ENCODE results near the gene GTPBP1.

Gene GTPBP1

DNA sequence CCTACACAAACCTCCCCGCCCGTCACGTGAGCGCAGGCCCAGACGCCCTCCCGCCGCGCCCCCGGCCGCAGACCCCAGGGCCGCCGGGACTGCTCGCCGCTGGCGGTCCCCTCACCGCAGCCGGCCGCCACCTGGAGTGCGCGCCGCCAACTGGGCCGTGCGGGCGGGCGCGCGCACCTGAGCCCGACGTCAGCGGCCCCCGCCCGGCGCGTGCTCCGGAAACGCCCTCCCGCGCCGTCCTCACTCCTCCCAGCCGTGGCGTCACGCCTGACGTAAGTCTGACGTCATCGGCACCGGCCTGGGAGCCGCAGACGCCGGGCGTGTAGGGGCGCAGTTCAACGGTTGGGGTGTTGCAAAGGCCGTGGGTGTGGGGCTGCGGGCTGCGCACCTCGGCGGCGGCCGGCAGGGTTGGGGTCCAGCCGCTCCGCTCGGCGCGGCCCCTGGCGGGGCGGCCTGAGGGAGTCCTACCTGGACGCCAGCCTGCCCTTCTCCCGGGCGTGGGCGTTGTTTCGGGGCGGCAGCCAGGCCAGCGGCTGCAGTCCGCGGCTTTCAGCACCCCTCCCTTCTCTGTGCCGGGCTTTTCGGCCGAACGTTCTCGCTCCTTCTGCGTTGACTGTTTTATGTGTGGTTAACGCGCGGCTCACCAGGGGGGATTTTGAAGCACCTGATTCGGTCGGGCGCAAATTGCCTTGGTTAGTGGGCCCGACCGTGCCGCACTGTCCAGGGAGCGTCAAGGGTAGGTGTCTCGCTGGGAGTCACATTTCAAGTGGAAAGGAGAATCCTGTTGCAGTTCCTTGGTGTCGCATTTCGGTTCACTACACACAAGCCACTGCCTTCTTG is 4.7 kb upstream of the GTPBP1 start, which contains the start of gene JOSD1:
JOSD1 (minus strand) TSS at position 155 of the 840 bp plus-strand sequence. CDS start 956 bp downstream, outside the sequence.
- DNase-seq (ENCODE audit: low read depth in 2 of 2), result peak; percentile 93 to 96

DNA sequence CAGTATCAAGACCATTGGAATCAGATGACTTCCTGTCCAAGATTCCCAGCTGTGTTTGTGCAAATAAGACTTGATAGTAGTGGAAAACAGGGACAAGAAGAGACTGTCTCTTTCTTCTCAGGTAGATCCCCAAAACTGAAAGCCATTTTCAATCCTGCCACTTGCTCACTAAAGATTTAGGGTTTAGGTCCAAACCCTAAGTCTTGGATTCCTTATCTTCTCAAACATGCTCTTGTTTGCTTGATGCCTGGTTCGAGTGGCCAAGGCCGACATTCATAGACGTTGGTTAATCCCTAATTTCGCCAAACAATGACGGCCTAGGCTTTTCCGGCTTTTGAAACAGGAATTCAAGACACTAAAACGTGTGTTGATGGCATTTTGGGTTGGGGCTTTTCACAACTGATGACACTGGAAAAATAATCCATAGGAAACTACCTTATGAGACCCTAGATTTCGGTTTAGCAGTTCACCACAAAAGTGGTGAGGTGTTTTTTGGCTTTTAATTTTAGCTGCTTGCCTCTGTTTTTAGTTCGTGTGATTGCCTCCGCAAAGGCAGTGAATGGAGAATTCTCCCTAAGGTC is 1.0 kb upstream of the GTPBP1 start:
- no peak for DNase-seq (ENCODE audit: low read depth in 2 of 2)

DNA sequence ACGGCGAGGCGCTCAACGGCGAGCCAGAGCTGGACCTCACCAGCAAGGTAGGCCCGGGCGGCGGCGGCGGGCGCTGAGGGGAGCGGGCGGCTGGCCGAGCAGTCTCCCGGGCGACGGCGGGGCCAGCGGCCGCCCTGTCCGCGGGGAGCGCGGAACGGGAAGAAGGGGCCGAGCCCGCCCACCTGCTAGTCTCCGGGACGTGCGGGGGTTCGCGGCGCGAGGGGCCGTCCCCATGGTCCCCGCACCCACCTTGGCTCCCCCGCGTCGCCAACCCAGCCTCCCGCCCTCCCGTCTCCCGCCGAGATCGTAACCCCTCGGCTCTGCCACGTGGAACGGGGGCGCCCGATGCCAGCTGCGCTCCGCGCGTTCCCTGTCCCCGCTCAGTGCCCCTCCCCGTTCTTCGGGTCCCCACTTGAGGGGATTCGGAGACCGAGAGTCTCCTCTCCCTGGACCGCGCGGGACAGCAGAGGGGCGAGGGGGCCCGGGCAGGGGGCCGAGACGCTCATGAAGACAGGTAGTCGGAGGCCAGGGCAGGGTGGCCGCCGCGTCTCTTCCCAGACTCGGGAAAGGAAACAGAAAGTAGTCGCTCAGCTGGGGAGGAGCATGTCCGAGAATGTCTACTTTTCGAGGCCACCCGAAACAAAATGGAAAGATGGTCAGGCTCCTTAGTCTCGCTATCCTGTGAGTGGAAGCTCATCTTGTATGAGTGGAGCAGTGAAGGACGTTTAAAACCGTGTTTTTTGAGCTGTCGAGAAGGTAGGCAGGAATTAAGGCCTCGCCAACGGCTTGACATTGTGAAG is 557 bp downstream of the GTPBP1 start:
- DNase-seq (ENCODE audit: low read depth in 2 of 2), result peak; percentile 12 to 45

DNA sequence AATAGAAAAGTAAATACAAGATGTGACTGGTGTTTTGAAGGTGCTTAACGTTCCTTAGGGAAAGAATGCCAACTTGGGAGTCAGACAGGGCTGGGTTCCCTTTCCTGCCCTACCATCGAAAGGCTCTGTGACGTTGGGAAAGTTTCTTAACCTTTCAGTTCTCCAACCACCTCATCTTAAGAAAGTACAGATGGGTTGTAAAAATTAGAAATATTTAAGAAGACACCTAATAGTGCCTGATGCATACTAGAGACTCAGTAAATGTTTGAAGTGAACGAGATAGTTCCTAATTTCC is 1.1 kb downstream of the GTPBP1 start:
- DNase-seq (ENCODE audit: low read depth in 2 of 2), result no peak

DNA sequence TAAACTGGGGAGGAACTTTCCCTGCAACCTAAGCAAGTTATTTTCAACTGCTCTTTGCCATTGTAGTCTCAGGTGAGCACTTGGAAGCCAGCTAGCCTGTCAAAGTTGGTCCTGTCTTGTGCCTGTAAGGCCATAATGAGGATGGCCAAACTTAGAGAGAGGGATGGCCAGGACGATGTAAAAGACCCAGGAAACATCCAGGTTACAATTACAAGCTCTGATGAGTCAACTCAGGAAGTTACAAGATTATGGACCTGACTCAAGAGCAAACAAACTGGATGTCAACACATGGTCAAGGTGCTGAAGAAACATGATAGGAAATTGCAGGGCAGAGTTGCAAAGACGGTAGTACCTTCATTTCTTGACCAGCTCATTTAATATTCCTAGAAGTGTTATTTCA is 1.6 kb downstream of the GTPBP1 start:
- DNase-seq (ENCODE audit: low read depth in 2 of 2), result no peak

DNA sequence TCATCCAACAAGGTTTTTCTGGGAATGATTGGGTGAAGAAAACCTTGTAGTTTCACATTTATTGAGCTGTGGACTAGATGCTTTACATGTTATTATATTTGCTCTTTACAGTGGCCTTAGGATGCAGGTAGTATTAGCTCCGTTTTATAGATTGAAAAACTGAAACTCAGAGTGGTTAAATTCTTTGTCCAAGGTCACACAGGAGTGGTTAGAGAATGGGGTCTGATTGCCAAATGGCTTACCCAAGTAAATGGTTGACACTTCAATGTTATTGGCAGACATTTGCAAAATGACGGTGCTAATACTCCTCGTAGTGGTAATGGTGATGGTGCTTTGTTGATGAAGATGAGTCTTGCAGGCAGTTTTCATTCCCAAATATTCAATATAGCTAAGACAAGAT is 2.2 kb downstream of the GTPBP1 start:
- DNase-seq (ENCODE audit: low read depth in 2 of 2), result no peak

DNA sequence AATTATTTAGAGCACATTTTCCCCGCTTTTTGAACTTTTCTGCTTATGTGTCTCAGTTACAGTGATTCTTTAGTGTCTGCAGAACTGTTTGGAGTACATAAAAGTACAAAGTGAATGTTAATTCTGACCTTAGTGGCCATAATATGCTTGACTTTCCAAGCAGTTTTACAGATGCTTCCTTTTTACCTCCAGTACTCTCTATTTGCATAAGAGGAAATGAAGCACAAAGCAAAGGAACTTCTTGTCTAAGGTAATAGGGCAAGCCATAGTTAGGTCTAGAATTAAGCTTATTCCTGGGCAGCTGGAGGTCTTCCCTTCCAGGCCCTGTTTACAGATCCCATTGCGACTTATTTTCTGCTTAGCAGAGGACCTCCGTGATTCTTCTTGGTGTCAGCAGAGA is 3.6 kb downstream of the GTPBP1 start:
- no peak for DNase-seq (ENCODE audit: low read depth in 2 of 2)

DNA sequence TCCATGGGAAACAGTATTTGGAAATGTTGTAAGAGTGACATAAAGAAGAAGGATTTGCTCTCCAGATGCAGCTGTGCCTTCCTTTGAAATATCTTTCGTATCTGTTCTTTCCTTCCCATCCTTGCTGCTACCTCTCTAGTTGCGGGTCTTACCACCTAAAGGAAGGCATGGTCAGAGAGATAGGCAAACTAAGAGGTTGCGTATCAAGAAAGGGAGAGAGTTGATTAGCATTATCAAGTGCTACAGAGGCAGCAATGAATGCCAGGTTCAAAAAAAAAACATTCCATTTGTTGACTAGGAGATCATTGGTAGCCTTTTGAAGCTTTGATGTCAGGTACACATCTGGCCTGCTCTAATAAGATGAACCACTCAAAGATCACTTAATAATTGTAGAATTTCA is 4.6 kb downstream of the GTPBP1 start:
- DNase-seq (ENCODE audit: low read depth in 2 of 2), result no peak

DNA sequence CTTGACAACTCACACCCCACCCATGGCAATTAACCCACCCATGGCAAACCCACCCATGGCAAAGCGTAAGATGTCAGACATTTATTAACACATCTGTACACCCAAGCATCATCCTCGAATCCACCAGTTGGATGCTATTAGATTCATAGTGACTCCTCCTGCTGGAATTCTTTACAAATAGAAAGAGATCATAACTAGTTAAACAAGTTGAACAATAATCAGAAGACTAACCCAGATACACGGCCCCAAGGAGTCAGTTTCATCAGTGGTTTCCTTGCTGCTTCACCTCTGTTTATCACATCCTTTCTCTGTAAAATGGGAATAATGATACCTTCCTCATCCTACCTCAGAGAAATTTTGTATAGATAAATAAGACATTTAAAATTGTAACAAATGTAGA is 5.1 kb downstream of the GTPBP1 start:
- no peak for DNase-seq (ENCODE audit: low read depth in 2 of 2)

DNA sequence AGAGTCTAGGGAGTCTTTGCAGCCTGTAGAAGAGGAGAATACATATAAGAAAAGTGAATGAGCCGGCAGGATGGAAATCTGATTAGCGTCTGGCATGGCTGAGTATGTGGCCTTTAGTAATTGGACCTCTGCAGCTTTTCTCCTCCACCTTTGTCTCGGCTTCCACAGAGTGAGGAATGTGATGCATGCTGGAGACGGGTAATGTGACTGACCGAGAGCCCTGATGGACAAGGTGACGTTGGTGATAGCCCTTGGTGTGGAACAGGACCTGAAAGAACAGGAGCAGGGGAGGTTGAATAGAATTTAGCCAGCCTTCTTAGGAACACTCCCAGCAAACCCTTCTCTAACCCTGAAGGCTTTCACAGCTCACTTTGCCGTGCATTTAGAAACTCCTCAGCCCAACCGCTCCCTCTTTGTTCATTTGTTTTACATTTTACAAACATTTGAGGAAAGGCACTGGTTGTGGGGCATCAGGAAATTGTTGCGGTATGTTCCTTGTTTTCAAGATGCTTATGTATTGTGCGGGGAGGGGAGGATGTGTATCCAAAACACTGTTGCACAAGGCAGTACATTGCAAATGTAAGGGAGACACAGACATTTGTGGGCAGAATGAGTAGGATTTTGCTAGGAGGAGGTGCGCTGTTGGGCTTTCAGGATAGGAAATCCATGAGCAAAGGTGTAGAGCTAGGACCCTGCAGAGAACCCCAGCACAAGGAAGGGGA is 6.9 kb downstream of the GTPBP1 start:
- DNase-seq (ENCODE audit: low read depth in 2 of 2), result no peak

DNA sequence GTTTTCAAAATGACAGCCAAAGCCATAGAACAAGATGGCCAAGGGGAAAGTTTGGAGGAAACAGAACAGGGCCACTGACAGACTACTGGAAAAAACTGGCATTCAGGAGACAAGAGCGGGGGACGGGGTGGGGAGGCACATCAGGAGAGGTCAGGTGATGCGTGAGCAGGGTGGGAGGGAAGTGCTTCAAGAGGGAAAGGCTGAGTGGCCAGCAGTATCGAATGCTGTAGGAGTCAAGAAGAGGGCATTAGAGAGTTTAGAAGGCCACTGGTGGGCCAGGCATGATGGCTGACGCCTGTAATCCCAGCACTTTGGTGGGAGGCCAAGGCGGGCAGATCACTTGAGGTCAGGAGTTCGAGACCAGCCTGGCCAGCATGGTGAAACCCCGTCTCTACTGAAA is 8.2 kb downstream of the GTPBP1 start:
- DNase-seq (ENCODE audit: low read depth in 2 of 2), result no peak

DNA sequence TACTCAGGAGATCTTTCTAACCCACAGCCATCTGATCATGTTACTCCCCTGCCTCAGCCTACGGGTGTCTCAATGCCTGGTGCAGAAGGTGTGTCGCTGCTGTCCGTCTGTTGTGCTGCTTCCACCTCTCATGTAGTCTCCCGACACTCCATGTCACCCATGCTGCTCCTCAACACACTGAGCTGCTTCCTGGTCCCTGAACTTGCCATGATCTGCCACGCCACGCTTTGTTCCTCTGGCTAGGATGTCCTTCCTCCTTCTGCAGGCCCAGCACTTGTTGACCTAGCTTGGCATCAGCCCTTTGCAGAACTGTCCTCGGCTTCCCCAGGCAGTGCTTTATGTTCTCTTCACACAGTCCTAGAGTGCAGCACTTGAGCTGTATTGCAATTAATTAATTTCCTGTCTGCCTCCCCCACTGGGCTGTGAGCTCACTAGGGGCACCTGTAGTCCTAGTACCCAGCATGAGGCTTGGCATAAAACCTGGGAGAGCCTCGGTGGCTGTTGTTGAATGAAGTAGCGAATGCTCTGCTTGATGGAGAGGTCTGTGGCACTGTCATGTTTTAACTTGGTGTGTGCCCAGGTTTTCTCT is 9.5 kb downstream of the GTPBP1 start:
- no peak for DNase-seq (ENCODE audit: low read depth in 2 of 2)

DNA sequence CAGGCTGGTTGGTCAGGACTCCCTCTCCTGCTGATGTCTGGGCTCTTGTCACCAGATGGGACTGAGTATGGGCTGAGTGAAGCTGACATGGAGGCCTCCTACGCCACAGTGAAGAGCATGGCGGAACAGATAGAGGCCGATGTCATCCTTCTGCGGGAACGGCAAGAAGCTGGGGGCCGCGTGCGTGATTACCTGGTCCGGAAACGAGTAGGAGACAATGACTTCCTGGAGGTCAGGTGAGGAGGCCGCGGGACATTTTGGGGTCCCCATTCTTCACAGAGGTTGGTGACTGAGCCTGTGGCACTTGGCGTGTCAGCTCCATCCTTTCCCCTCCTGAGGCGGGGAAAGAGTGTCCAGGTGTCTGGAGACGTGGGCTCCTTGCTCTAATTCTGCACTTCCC is 10.1 kb downstream of the GTPBP1 start:
- DNase-seq (ENCODE audit: low read depth in 2 of 2), result no peak

DNA sequence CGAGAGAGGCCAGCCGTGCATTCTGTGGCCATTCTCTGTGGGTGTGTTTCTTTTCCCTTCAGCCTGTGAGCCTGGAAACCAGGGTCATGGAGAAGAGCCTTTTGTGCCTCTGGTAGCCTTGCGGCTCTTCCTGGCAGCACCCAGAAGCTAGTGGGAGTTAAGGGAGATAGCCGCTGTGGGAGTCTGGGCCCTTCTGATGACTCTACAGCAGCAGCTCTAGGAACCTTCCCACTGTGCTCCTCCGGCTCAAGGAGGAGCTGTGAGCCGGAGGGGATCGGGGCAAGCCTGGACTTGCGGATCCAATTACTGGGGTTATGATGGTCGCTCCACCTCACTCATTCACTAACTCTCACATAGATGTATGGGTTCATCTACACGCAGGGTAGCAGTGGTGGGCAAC is 10.5 kb downstream of the GTPBP1 start:
- no peak for DNase-seq (ENCODE audit: low read depth in 2 of 2)

DNA sequence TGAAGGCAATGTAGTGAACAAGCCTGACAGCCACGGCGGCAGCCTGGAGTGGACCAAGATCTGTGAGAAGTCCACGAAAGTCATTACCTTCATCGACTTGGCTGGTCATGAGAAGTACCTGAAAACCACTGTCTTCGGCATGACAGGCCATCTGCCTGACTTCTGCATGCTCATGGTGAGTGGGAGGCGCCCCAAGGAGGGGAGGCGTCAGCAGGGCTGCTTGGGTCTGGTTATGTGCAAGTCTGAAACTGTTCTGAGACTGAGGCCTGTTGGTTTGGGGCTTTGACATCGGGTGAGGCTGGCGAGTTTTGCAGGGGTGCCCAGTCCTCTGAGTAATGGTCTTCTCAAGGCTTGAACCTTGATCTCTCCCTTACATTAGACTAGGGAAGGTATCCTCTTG is 11.1 kb downstream of the GTPBP1 start:
- DNase-seq (ENCODE audit: low read depth in 2 of 2), result no peak

DNA sequence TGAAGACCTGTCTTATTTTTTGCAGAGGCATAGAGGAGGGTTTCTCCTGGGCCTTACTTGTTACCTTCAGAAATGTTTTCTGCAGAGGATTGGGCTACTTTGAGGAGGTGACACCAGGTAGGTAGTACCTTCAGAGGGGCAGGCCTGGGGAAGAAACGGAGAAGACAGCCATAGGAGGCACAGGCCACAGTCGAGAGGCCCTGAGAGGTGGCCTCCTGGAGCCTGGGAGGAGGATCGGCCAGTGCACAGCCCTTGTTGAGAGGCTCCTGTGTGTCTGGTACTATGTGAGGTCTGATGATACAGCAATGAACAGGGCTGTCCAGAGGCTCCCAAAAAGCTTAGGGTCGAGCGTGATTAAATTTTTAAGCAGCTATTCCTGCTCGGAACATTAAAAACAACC is 11.5 kb downstream of the GTPBP1 start:
- DNase-seq (ENCODE audit: low read depth in 2 of 2), result no peak

DNA sequence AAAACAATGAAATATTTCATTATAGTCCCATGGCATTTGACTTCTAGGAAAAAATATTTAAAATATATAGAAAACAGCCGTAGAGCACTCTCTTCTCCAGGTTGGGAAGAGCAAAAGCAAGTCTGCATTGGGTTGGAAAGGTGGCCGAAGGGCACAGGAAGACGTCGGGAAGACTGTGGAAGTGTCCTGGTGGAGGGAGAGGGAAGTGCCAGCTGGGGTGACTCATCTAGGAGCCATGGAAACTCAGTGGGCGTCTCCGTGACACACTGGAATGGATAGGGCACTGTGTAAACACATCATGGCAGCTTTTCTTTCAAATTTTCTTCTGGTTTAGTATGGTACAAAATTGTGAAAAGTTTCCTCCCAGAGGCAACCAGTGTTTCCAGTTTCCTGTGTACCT is 12.7 kb downstream of the GTPBP1 start:
- no peak for DNase-seq (ENCODE audit: low read depth in 2 of 2)

DNA sequence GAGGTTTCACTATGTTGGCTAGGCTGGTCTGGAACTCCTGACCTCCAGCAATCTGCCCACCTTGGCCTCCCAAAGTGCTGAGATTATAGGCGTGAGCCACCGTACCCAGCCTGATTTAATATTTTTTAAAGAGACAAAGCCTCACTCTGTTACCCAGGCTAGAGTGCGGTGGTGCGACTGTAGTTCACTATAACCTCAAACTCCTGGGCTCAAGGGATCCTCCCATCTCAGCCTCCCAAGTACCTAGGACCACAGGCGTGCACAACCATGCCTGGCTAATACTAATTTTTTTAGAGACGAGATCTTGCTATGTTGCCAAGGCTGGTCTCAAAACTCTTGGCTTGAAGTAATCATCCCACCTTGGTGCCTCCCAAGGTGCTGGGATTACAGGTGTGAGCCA is 13.5 kb downstream of the GTPBP1 start:
- no peak for DNase-seq (ENCODE audit: low read depth in 2 of 2)

DNA sequence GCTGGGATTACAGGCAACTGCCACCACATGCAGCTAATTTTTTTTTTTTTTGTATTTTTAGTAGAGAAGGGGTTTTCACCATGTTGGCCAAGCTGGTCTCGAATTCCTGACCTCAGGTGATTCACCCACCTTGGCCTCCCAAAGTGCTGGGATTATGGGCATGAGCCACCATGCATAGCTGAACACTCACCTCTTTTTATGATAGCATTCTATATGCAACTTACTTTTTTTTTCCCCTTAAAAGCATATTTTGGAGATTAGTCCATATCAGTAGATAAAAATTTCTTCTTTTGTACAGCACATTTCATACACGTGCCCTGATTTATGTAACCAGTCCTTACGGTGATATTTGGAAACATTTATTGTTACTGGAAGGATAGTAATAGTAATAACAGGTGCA is 14.6 kb downstream of the GTPBP1 start:
- no peak for DNase-seq (ENCODE audit: low read depth in 2 of 2)

DNA sequence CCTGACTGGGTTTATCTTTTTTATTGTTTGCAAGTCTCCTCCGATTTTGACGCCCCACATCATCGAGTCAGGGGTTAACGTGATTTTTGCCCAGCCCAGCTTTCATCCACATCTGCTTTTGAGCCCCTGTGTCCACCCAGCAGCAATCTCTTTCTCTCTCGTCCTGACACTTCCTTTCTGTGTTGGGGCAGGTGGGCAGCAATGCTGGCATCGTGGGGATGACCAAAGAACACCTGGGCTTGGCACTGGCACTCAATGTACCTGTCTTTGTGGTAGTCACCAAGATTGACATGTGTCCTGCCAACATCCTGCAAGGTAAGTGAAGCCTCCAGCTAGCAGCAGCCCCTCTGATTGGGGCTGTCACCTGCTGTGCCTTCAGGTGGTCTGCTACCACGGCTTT is 15.8 kb downstream of the GTPBP1 start:
- DNase-seq (ENCODE audit: low read depth in 2 of 2), result no peak

DNA sequence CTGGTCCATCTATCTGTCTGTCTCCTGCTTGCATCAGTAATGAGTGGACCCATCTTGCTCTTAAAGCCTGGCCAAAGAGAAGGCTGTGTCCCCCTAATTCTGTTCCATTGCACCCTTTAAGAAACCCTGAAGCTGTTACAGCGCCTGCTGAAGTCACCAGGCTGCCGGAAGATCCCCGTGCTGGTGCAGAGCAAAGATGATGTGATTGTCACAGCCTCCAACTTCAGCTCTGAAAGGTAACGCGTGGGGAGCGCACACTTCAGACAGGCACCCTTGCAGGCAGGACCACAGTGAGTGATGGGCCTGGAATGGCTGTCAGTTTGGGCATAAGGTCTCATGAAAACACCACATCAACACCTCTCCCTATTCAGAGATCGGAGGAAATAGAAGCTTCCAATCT is 18.4 kb downstream of the GTPBP1 start:
- DNase-seq (ENCODE audit: low read depth in 2 of 2), result no peak

Data from stimulated activated CD8-positive, alpha-beta memory T cell treated with anti-CD3 and anti-CD28 coated beads, Interleukin-7, amount 100 ng/mL, for 4 hours (primary cell).